Erythroblast (primary cell): ENCODE results near the gene JMJD4.

Experiments used
- DNase-seq, 2 experiments: peaks; one replicate each; lab custom pipeline; 2025; lab: John Stamatoyannopoulos, UW
- GATA1 ChIP-seq: IDR thresholded peaks from 2 replicates; pipeline ENCODE4 v1.6.1; 2011; ENCODE audit warnings: low read depth, mild to moderate bottlenecking, control low read depth, low read length, moderate library complexity
- POLR2A ChIP-seq: IDR thresholded peaks from 2 replicates; pipeline ENCODE4 v1.6.1; 2011; ENCODE audit warnings: mild to moderate bottlenecking, low read length

JMJD4 gene

DNA sequence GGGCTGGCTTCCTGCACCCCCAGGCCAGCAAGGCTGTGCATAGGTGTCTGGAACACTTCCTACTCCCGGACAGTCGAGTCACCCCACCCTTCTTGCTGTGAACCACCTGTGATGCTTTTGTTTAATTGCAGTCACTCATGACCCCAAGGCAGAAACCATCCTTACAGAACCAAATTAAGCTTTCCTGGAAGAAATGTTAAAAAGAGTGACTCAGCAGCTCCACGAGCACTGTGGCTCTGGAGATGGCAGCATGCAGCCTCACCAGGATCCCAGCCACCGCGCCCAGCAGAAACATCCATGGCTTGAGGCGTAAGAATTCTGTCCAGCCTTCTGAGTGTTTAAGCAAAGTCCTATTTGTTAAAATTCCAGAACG lies 28.9 kb upstream of the JMJD4 start:
- TF ChIP-seq GATA1 (no peak), POLR2A (no peak)
- no peak for DNase-seq

DNA sequence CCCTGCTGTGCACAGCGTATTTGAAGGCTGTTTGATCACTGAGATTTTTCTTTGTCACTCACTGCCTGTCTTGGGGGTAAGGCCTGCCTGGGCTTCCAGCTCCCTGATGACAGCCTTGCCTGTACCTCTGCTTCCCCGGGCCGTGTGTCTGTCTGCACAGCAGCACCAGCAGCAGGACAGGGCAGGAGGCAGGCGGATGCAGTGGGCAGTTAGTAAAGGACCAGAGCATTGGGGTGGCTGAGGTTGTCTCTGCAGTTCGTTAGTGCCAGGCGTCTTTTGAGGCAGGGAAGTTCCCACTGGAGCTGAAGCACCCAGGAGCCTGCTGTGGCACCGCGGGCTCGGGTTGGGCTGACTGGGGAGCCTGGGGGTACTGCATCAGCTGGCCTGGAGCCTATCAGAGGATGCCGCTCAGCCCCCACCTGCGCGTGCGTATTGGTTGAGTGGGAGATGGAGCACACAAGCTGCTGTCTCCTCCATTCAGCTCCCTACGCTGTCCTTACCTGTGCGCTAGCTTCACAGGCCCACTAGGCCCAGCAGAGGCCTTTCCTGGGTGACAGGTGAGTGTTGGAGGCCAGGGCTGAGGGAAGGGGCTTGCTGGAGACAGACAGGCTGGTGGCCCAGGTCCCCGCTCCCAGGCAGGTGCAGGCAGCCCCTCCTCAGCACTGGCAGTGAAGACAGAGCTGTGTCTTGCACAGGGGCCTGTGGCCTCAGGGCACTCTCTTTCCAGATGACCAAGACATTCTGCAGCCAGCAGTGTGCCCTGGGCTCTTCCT lies 28.3 kb upstream of the JMJD4 start:
- TF ChIP-seq GATA1: no peak
- no peak for TF ChIP-seq POLR2A
- DNase-seq: no peak

DNA sequence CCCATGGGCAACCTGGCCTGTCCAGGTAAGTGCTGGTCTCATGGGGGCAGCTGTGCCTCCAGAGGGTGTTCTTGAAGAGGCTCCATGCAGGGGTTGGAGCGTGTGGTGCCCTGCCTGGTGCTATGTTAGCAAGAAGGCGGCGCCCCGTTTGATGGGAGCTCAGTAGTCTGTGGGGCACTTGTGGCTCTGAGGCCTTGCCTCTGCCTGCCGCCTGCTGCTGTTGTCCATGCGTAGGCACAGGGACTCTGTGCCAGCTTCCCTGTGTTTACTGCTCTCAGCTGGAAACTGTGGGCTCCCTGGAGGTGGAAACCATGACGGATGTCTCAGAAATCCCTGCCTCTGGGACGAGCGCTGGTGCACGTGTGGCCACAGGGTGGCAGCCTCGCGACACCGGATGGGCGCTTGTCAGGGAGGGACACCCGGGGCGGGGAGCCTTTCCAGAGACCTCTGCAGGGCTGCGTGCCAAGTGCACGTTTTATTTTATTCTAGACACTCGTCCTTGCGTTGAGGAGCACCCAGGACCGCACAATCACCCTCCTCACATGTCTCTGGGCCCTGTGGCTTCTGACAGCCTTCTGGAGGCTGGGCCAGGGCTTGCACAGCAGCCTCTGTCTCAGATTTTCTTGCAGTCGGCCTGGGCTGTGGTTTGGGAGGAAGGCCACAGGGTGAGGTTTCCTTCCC lies 27.3 kb upstream of the JMJD4 start:
- peak; percentile 86 to 89 for DNase-seq
- TF ChIP-seq GATA1 (no peak), POLR2A (no peak)

DNA sequence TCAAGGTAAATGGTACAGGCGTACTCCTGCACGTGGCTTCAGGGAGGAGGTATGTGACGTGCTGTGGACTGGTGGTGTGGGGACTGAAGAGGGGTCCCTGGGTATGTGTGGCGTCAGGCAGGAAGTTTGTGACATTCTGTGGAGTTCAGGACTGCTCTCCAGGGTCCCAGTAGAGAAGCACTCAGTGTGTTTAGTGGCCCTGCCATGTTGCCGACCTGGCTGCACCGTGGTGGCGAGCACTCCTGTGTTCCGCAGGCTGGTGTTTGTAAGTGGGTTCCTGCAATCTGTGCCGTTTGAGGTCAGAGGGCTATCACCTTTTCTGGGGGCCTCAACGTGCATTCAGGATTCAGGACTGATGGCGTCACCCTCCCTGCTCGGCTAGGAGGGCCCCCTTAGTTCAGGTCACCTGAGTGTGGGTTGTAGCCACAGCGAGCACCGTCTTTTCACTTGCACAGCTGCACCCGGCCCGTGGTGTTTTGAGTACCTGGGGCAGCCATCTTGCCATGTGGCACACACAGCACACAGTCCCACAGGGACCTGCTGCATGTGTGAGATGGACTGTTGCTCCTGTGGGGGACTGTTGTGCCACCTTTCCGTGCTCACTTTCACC lies 26.6 kb upstream of the JMJD4 start:
- TF ChIP-seq POLR2A (no peak), GATA1 (no peak)
- no peak for DNase-seq

DNA sequence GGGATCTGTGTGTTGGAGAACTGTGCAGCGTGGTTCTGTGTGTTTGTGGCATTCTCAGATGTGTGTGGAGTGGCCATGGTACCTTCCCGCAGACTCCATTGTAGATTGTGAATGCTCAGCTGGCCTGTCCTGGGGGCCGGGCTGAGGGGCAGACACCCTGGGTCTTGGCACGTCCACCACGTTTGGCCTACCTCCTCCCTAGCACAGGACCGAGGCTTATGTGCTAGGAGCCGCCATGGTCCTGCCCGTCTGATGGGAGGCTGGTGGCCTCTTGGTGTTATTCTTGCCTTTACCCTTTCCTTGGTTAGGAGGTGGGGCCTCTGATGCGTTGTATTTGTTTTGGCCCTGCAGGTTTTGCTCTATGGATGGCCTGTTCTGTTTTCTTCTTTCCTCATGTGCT lies 25.3 kb upstream of the JMJD4 start:
- TF ChIP-seq POLR2A (no peak), GATA1 (no peak)
- no peak for DNase-seq

DNA sequence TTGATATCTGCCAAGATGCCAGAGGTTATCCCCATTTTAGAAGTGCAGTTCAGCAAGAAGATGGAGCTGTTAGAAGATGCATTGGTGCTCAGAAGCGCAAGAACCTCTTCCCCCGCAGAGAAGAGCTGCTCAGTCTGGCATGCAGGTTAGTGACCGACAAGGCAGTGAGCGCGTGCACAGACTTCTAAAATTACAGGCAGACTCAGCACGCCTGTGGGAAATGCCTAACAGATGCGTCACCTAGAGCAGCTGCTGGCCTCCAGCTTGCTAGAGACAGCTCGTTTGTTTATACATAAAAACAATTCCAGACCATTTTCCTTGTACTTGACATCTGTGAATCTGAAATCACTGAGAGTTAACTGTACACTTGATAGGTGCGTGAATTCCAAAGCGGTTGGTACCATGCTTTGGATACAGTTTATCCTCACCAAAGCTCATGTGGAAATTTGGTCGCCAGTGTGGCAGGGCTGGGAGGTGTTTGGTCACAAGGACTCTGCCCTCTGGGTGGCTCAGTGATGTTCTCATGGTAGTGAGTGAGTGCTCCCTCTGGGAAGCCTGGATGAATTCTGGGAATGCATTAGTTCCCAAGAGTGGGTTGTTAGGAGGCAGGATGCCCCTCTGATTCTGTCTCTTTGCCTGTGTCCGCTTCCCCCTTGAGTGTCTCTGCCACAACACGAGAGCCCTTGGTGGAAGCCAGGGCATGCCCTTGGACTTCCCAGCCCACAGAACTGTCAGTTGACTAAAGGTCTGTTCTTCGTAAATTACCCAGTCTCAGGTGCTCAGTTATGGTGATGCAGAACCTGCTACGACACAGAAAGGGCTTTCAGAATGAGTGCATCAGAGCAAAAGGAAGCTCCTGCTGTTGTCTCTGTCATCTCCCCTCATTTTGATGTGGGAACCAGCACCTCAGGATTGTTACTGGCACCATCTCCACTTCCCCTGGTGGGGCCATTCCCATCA lies 24.5 kb upstream of the JMJD4 start:
- TF ChIP-seq GATA1 (no peak), POLR2A (no peak)

DNA sequence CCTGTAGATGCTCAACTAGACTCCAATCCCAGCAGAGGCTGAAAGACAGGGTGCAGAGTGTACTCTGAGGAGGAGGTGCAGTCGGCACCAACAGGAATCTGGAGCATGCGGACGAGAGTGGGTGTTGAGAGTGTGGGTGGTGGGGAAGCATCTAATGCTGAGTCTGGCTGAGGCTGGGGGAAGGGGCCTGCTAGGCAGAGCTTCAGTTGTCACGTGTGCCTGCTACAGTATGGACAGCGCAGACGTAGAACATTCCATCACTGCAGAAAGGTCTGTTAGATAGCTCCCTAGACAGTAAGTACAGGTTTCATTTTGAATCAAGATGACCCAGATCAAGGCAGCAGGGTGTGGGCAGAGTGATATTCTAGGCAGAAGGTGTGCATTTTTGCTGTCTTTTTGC lies 23.3 kb upstream of the JMJD4 start:
- no peak for DNase-seq
- TF ChIP-seq POLR2A (no peak), GATA1 (no peak)

More for the DNA sequence above, 24.5 kb upstream of the JMJD4 start:
- no peak for DNase-seq

DNA sequence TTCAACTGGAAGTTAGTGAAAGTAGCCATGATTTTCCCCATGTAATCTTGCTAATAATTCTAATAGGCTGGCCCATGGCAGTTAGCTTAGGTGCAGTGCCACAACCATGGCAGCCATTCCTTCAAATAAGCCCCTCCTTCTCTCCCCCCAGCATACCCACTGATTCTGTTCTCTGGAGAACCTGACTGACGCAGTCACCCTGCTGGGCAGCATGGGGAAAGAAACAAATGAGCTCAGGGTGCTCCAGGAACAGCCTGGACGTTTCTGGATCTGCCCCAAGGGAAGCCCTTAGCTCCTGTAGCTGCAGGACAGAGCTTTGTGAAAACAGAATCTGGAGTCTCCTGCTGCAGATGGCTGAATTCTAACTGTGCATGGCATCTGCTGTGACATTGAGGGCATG lies 22.7 kb upstream of the JMJD4 start:
- no peak for DNase-seq
- TF ChIP-seq GATA1 (no peak), POLR2A (no peak)

DNA sequence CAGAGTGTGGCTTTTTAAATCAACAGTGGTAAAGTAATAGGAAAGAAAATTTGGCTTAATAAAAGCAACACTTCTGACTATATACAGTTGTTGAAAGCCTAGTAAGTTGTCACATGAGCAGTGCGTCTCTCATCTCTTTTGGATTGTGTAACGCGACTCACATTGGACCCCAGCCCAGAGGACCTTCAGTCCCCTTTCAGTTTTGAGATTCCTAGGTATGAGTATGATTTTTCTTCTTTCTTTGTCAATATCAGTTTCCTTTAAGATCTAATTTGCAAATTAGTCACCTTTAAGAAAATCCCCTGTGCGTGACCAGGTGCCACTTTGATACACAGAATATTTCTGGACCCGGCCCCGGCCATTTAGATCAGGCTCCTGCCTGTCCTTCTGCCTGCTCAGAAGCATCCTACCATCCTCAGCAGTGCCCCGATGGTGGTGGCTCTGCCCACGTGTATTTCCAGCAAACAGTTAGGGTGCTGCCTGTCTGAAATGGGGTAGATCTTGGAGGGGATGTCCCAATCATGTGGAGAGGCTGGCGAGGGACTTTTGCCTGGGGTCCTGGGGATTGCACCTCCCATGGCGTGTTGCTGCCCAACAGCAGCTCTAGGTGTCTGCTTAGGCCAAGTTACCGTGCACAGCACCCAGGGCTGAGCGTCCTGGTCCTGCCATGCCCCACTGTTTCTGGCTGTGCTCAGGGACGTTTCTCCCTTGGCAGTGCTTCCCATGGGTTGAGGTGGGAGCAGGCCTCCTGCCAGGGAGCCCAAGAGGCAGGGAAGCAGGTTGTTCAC lies 21.3 kb upstream of the JMJD4 start:
- DNase-seq: no peak
- TF ChIP-seq GATA1 (no peak), POLR2A (no peak)

DNA sequence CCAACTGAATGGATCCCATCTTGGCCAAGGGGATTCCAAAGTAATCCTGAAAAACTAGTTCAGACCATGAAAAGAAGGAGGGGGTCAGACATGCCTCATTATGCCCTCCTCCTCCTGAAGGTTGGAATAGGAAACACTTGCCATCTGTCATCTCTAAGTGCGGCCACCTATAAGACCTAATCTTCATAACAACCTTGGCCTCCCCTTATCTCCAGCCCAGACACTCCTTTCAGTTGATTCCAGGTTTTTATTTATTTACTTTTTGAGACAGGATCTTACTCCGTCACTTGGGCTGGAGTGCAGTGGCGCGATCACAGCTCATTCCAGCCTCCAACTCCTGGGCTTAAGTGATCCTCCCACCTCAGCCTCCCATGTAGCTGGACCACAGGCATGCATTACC lies 19.9 kb upstream of the JMJD4 start:
- TF ChIP-seq POLR2A (no peak), GATA1 (no peak)
- DNase-seq: no peak

DNA sequence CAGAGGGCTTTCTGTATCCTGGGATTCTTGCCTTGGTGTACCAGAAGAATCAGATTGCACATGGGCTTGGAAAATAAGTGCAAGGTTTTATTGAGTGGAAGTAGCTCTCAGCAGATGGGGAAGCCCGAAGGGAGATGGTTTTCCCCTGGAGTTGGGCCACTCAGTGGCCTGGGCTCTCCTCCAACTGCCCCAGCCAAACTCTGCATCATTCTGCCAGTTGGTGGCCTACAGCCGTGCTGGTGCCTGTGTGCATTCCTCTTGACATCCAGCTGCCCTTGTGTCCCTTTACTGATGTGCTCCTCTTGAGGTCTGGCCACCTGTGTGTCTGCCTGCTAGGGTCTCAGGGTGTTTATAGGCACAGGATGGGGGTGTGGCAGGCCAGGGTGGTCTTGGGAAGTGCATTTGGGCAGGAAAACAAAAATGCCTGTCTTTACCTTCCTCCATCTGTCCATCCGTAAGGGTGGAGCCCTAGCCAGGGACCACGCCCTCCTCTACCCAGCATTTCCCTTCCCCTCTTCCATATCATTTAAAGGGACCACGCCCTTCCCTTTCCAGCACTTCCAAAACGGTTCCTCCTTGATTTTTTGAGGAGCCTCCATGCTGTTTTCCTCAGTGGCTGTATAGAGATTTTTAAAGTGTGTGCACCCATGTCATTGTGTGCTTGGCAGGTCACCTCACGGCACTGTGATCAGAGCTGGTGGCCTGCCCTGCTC lies 19.1 kb upstream of the JMJD4 start:
- TF ChIP-seq POLR2A: no peak
- no peak for TF ChIP-seq GATA1
- no peak for DNase-seq

DNA sequence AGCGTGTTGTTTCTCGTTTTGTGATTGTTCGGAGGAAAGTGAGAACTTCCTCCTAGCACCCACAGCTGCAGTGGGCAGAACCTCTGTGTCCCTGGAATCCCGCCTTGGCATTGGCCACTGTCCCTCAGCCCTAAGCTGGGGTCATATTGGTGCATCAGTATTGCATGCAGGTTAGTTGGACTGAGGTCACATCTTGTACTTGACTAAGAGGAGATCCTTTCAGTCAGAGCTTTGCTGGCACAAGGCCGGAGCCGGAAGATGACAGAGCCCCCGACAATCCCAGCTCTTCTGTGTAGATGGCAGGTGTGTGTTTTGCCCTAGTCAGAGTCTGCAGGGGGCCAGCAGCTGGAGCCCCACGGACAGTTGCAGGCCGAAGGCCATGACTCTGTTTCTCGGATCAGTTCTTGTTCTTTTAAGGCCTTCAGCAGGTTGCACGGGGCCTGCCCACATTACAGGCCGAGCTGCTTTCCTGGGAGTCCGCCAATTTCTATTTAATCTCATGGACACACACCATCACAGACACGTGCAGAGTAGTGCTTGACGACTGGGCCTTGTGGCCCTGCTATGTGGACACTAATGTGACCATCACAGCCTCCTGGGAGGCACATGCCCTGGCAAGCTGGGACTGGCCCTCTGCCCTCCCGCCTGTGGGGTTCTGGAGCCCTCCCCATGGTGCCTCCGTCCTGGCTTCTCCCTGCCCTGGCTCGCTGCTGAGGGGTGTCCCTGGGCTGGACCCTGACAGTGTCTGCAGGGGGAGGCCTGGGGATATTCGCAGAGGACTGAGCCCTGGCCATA lies 15.0 kb upstream of the JMJD4 start:
- DNase-seq: peak; percentile 48 to 62
- TF ChIP-seq POLR2A: no peak
- no peak for TF ChIP-seq GATA1
